H9 (cell line): ENCODE results near the gene LRRN1. TPM values are rescaled to one million over a fixed set of nuclear protein-coding genes. Genes with fewer than 3 reads are reported as not detected.

ENCODE experiments used
- DNase-seq: peaks from one replicate; pipeline ENCODE4 v3.0.0-alpha.2; 2017
- H2AFZ ChIP-seq: one replicate; pipeline ENCODE4 v1.6.1; 2013; ENCODE audit warnings: mild to moderate bottlenecking, low read length, control low read depth, moderate library complexity
- H2AK5ac ChIP-seq: 2 replicates; pipeline ENCODE4 v1.6.1; 2013; ENCODE audit warnings: low read length, control low read depth, mixed read lengths; ENCODE audit not compliant: insufficient read length
- H2BK120ac ChIP-seq: one replicate; pipeline ENCODE4 v1.6.1; 2013; ENCODE audit warnings: low read depth, mild to moderate bottlenecking, low read length, control low read depth, inconsistent platforms; ENCODE audit not compliant: poor library complexity, severe bottlenecking
- H2BK12ac ChIP-seq: 2 replicates; pipeline ENCODE4 v1.6.1; 2013; ENCODE audit warnings: low read length, control low read depth, mixed read lengths, low read depth; ENCODE audit not compliant: insufficient read length
- H2BK15ac ChIP-seq: 2 replicates; pipeline ENCODE4 v1.6.1; 2013; ENCODE audit warnings: low read depth, low read length, control low read depth
- H2BK20ac ChIP-seq: one replicate; pipeline ENCODE4 v1.6.1; 2013; ENCODE audit warnings: low read depth, mild to moderate bottlenecking, low read length, control low read depth, inconsistent platforms; ENCODE audit not compliant: poor library complexity, severe bottlenecking
- H2BK5ac ChIP-seq: 2 replicates; pipeline ENCODE4 v1.6.1; 2013; ENCODE audit warnings: low read length, control low read depth, mixed read lengths; ENCODE audit not compliant: insufficient read length
- H3K14ac ChIP-seq: 2 replicates; pipeline ENCODE4 v1.6.1; 2013; ENCODE audit warnings: low read length, control low read depth; ENCODE audit not compliant: insufficient read depth
- H3K18ac ChIP-seq: 2 replicates; pipeline ENCODE4 v1.6.1; 2013; ENCODE audit warnings: low read depth, mild to moderate bottlenecking, mixed read lengths, low read length, control low read depth; ENCODE audit not compliant: insufficient read length
- H3K23ac ChIP-seq: 2 replicates; pipeline ENCODE4 v1.6.1; 2013; ENCODE audit warnings: low read length, control low read depth, mixed read lengths, low read depth; ENCODE audit not compliant: insufficient read length
- H3K23me2 ChIP-seq: 2 replicates; pipeline ENCODE4 v1.6.1; 2013; ENCODE audit warnings: low read depth, mild to moderate bottlenecking, mixed read lengths, low read length, control low read depth; ENCODE audit not compliant: insufficient read length, poor library complexity, severe bottlenecking
- H3K27ac ChIP-seq: 2 replicates; pipeline ENCODE4 v1.5.1; 2013; ENCODE audit warnings: low read length, control low read depth, mixed read lengths, low read depth; ENCODE audit not compliant: insufficient read length
- H3K27me3 ChIP-seq: 2 replicates; pipeline ENCODE4 v1.6.1; 2013; ENCODE audit warnings: low read length, control low read depth, inconsistent platforms; ENCODE audit not compliant: insufficient read depth
- H3K4ac ChIP-seq: 2 replicates; pipeline ENCODE4 v1.6.1; 2013; ENCODE audit warnings: low read depth, mild to moderate bottlenecking, control low read depth, inconsistent platforms, low read length, moderate library complexity
- H3K4me1 ChIP-seq: 2 replicates; pipeline ENCODE4 v1.6.1; 2013; ENCODE audit warnings: low read length, control low read depth, inconsistent platforms; ENCODE audit not compliant: insufficient read depth
- H3K4me2 ChIP-seq: 2 replicates; pipeline ENCODE4 v1.6.1; 2013; ENCODE audit warnings: low read length, control low read depth, mixed read lengths; ENCODE audit not compliant: insufficient read length, insufficient read depth
- H3K56ac ChIP-seq: 2 replicates; pipeline ENCODE4 v1.6.1; 2013; ENCODE audit warnings: low read depth, mild to moderate bottlenecking, mixed read lengths, low read length, control low read depth; ENCODE audit not compliant: insufficient read length
- H3K79me1 ChIP-seq: 2 replicates; pipeline ENCODE4 v1.6.1; 2013; ENCODE audit warnings: low read depth, mild to moderate bottlenecking, moderate library complexity, low read length, control low read depth, inconsistent platforms; ENCODE audit not compliant: insufficient read depth, poor library complexity, severe bottlenecking
- H3K79me2 ChIP-seq: 2 replicates; pipeline ENCODE4 v1.6.1; 2013; ENCODE audit warnings: low read length, control low read depth, inconsistent platforms; ENCODE audit not compliant: insufficient read depth
- H3K9ac ChIP-seq: 2 replicates; pipeline ENCODE4 v1.6.1; 2013; ENCODE audit warnings: low read length, control low read depth, mixed read lengths; ENCODE audit not compliant: insufficient read length; ENCODE audit errors: extremely low read depth
- H3K9me3 ChIP-seq: one replicate; pipeline ENCODE4 v1.6.1; 2013; ENCODE audit warnings: low read depth, low read length, inconsistent platforms; ENCODE audit not compliant: control insufficient read depth
- H3T11ph ChIP-seq: one replicate; pipeline ENCODE4 v1.6.1; 2013; ENCODE audit warnings: mild to moderate bottlenecking, low read length, control low read depth, inconsistent platforms
- H4K20me1 ChIP-seq: one replicate; pipeline ENCODE4 v1.6.1; 2013; ENCODE audit not compliant: control insufficient read depth, insufficient read length, insufficient read depth
- H4K5ac ChIP-seq: 2 replicates; pipeline ENCODE4 v1.6.1; 2013; ENCODE audit warnings: low read depth, mild to moderate bottlenecking, mixed read lengths, low read length, control low read depth; ENCODE audit not compliant: insufficient read length
- H4K8ac ChIP-seq: replicated peaks from 2 replicates; pipeline ENCODE4 v1.6.1; 2013; ENCODE audit warnings: low read length, control low read depth, mixed read lengths, low read depth; ENCODE audit not compliant: insufficient read length
- H4K91ac ChIP-seq: 2 replicates; pipeline ENCODE4 v1.6.1; 2013; ENCODE audit warnings: low read depth, mild to moderate bottlenecking, moderate library complexity, mixed read lengths, low read length, control low read depth; ENCODE audit not compliant: insufficient read length
- H3K27ac Mint-ChIP-seq, 3 experiments: 2 replicates in 2 of 3; 3 replicates in 1 of 3; pipeline ENCODE4 v1.8.0; 2020 to 2021; ENCODE audit warnings: mixed read lengths in 3 of 3, mild to moderate bottlenecking in 1 of 3, moderate library complexity in 1 of 3
- H3K27me3 Mint-ChIP-seq: 2 replicates; pipeline ENCODE4 v1.8.0; 2021; ENCODE audit warnings: low read depth, mild to moderate bottlenecking, moderate library complexity, mixed read lengths
- H3K36me3 Mint-ChIP-seq, 3 experiments: 2 replicates in 2 of 3; 3 replicates in 1 of 3; pipeline ENCODE4 v1.8.0; 2020 to 2021; ENCODE audit warnings: low read depth in 3 of 3, mixed read lengths in 3 of 3; ENCODE audit not compliant: insufficient read depth in 1 of 3
- H3K4me1 Mint-ChIP-seq, 2 experiments: 2 replicates each; pipeline ENCODE4 v1.8.0; 2020; ENCODE audit warnings: mixed read lengths in 2 of 2
- H3K4me3 Mint-ChIP-seq, 2 experiments: 2 replicates in 1 of 2; 3 replicates in 1 of 2; pipeline ENCODE4 v1.8.0; 2020 to 2021; ENCODE audit warnings: mild to moderate bottlenecking in 2 of 2, mixed read lengths in 2 of 2, moderate library complexity in 1 of 2
- H3K9me3 Mint-ChIP-seq, 2 experiments: 2 replicates in 1 of 2; 3 replicates in 1 of 2; pipeline ENCODE4 v1.8.0; 2020; ENCODE audit warnings: mild to moderate bottlenecking in 2 of 2, mixed read lengths in 2 of 2, moderate library complexity in 1 of 2
- WGBS: extraction: QIAGEN DNeasy Blood & Tissue Kit; methylation state at CpG from one replicate; pipeline ENCODE4 v1.1.7; 2013; ENCODE audit warnings: missing lambda C conversion rate, low lambda C conversion rate, mixed read lengths; ENCODE audit not compliant: insufficient read length; ENCODE audit errors: extremely low coverage; 5-methylcytosine and 5-hydroxymethylcytosine counted together
- total RNA-seq: library from RNA; stranded (reverse); gene quantifications from 2 replicates; pipeline ENCODE4 v1.2.1, GENCODE V29; 2021
- TF ChIP-seq, protein P1 (sequence below): fragments of 200-600 bp; sonication (generic); conservative IDR thresholded peaks from 3 replicates; pipeline ENCODE4 v1.8.0; 2021; ENCODE audit warnings: antibody characterized with exemption, mild to moderate bottlenecking

The LRRN1 gene
- total RNA-seq, 1 experiment from 2014 or later, result 269 TPM

DNA sequence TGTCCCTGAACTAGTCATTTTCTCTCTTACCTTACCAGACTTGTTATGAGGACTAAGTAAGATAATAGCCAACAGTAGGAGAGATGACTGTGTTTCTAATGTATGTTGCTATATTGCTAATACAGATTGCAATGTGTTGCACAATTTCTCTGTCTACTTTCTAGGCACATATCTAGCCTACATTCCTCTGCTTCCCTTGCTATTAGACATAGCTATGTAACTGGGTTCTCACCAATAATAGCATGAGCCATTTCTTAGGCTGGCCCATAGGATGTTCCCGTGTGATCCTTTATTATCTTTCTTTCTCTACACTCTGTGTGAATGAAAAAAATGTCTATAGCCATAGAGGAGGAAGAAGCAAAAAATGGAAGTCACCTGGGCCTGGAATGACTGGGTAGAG, 6.8 kb upstream of the LRRN1 start:
- H3K27me3 Mint-ChIP-seq, result peaks cover 12% of the 10 kb centered on the region
- Histone ChIP-seq H3K9ac (no peak overlapping the region), H2BK120ac (no peak overlapping the region), H4K8ac (no peak overlapping the region), H3K27me3 (no peaks in the 10 kb centered on the region), H3K14ac (no peak overlapping the region), H3T11ph (no peak overlapping the region), H3K9me3 (no peaks in the 10 kb centered on the region), H2BK5ac (no peak overlapping the region), H3K56ac (no peak overlapping the region), H4K5ac (no peak overlapping the region), H3K4me1 (no peaks in the 10 kb centered on the region; the same call in 1 of the 2 replicates), H3K27ac (no peak overlapping the region), H2BK12ac (no peak overlapping the region), H3K4me2 (no peak overlapping the region), H2AK5ac (no peak overlapping the region), H3K23me2 (no peaks in the 10 kb centered on the region), H2BK15ac (no peak overlapping the region), H4K20me1 (no peaks in the 10 kb centered on the region), H3K79me1 (no peaks in the 10 kb centered on the region), H3K18ac (no peak overlapping the region), H4K91ac (no peak overlapping the region), H3K23ac (no peak overlapping the region), H2AFZ (no peak overlapping the region), H3K79me2 (no peaks in the 10 kb centered on the region), H2BK20ac (no peak overlapping the region), H3K4ac (no peak overlapping the region)
- TF ChIP-seq, protein P1, sequence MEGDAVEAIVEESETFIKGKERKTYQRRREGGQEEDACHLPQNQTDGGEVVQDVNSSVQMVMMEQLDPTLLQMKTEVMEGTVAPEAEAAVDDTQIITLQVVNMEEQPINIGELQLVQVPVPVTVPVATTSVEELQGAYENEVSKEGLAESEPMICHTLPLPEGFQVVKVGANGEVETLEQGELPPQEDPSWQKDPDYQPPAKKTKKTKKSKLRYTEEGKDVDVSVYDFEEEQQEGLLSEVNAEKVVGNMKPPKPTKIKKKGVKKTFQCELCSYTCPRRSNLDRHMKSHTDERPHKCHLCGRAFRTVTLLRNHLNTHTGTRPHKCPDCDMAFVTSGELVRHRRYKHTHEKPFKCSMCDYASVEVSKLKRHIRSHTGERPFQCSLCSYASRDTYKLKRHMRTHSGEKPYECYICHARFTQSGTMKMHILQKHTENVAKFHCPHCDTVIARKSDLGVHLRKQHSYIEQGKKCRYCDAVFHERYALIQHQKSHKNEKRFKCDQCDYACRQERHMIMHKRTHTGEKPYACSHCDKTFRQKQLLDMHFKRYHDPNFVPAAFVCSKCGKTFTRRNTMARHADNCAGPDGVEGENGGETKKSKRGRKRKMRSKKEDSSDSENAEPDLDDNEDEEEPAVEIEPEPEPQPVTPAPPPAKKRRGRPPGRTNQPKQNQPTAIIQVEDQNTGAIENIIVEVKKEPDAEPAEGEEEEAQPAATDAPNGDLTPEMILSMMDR, result no peak
- WGBS, result no CpG with 5 or more reads among the region's 1 CpG
- H3K36me3 Mint-ChIP-seq, result peaks cover 0 to 10% (median 5%) of the 10 kb centered on the region in 3 experiments; a peak in 3 of 7 replicates
- no peak overlapping the region for H3K4me3 Mint-ChIP-seq
- H3K27ac Mint-ChIP-seq, result no peak overlapping the region
- H3K4me1 Mint-ChIP-seq, result peaks cover 3 to 6% of the 10 kb centered on the region in 2 experiments; a peak in 2 of 4 replicates
- peaks cover 4 to 9% of the 10 kb centered on the region in 2 experiments; a peak in 3 of 5 replicates for H3K9me3 Mint-ChIP-seq
- DNase-seq, result no peak
